GM12865 (cell line): ENCODE results near the gene SPRED1.
A peak's percentile ranks its signal among the peaks of the same experiment; 100 is the strongest.

Experiments
- DNase-seq: peaks from one replicate; pipeline ENCODE4 v3.0.0; 2010; ENCODE audit warnings: low read depth
- H3K4me3 ChIP-seq: 2 replicates; pipeline ENCODE4 v1.5.1; 2011; ENCODE audit warnings: mild to moderate bottlenecking, low read depth, low read length, control low read depth
- TF ChIP-seq, protein P1 (sequence below): IDR thresholded peaks from 2 replicates; pipeline ENCODE4 v1.5.1; 2011; ENCODE audit warnings: low read length, control low read depth, low read depth, inconsistent platforms; ENCODE audit not compliant: insufficient read depth; ENCODE audit errors: missing control alignments

Gene SPRED1

DNA sequence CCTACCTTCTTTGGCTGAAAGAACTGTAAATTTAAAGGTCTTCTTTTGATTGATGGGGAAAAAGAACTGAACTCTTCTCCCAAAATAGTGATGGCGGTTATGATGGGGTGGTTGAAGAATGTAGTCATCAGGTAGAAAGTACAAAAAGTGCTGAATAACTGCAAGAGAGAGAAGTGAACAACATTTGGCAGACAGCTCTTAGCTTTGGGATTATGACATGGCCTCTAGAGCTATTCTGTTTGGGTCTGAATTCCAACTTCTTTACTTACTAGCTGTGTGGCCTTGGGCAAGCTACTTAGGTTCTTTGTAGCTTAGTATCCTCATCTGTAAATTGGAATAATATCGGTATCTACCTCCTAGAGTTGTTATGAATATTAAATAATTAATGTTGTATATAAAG, 91.7 kb downstream of the SPRED1 start:
- no peak for DNase-seq
- H3K4me3 ChIP-seq: no peak overlapping the region
- TF ChIP-seq, protein P1, sequence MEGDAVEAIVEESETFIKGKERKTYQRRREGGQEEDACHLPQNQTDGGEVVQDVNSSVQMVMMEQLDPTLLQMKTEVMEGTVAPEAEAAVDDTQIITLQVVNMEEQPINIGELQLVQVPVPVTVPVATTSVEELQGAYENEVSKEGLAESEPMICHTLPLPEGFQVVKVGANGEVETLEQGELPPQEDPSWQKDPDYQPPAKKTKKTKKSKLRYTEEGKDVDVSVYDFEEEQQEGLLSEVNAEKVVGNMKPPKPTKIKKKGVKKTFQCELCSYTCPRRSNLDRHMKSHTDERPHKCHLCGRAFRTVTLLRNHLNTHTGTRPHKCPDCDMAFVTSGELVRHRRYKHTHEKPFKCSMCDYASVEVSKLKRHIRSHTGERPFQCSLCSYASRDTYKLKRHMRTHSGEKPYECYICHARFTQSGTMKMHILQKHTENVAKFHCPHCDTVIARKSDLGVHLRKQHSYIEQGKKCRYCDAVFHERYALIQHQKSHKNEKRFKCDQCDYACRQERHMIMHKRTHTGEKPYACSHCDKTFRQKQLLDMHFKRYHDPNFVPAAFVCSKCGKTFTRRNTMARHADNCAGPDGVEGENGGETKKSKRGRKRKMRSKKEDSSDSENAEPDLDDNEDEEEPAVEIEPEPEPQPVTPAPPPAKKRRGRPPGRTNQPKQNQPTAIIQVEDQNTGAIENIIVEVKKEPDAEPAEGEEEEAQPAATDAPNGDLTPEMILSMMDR: no peak

DNA sequence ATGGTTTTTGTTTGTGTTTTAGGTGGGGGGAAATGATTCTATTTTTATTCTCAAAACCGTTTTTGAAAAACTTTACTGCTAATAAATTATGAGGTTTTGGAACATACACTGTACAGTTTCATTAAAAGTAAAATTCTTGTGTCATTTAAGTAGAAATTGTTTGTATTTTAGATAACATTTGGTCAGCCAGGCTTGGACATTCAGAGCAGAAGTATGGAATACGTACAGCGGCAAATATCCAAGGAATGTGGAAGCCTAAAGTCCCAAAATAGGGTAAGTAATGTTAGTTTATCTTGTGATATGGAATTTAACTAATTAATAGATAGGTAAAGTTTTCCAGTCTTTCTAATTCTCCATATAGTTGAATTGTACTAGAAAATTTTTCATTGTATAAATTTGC, 96.6 kb downstream of the SPRED1 start:
- no peak overlapping the region for H3K4me3 ChIP-seq
- DNase-seq: no peak
- TF ChIP-seq, protein P1: no peak

DNA sequence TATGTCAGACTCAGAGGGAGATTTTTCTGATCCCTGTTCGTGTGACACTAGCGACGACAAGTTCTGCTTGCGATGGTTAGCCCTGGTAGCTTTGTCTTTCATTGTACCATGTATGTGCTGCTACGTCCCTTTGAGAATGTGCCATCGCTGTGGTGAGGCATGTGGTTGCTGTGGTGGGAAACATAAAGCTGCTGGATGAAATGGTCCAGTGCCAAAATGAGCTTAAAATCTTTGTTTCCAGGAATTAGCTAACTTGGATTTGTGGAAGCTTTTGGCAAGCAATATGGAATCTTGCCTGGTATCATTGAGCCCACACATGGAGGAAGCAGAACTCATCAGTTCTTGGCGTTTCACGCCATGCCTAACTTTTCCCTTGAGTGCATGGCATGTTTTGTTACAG, 98.8 kb downstream of the SPRED1 start:
- TF ChIP-seq, protein P1: no peak
- no peak overlapping the region for H3K4me3 ChIP-seq
- no peak for DNase-seq

DNA sequence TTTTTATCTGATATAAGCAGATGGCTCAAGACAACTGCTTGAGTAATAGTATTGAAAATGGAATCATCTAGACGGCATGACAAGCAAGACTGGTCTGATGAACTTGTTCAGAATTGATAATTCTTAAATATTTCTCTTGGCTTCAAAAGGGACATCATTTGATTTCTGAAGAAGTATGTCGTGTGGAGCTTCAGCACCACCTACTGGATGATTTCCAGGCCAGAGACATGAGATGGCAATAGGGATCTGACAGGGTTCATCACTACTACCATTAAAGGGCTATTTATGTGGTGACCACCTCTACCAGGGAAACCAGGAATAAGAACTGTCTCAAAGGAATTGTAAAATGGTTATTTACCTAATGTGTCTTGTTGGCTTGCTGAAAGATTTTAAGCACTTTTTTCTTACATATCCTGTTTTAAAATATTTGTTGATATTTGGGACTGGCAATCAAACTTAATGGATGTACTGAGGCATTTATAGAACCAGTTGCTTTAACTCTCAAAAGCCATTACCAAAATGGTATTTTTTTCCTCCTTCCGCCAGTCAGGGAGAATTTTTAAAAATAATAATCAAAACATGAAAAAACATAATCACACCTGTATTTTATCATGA, 101.8 kb downstream of the SPRED1 start:
- TF ChIP-seq, protein P1: peak; percentile 79
- DNase-seq: peak; percentile 81
- no peak overlapping the region for H3K4me3 ChIP-seq

DNA sequence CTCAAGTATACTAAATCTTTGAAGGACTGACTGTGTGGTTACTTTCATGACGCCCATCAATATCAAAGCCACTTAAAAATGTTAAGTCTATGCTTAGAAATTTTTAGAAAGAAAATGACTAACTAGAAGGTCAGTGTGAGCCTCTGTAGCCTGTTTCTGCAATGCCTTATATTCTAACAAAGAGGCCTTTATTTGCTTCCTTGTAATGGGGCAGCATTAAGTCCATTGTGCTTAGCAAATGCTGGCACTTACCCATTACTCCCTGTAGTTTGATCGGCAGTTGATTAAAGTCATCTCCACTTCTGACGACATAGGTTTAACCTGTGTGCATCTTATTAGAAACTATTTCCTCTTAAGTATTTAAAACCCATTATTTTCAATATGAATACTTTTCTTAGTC, 109.7 kb downstream of the SPRED1 start:
- TF ChIP-seq, protein P1: no peak
- no peak overlapping the region for H3K4me3 ChIP-seq
- no peak for DNase-seq

DNA sequence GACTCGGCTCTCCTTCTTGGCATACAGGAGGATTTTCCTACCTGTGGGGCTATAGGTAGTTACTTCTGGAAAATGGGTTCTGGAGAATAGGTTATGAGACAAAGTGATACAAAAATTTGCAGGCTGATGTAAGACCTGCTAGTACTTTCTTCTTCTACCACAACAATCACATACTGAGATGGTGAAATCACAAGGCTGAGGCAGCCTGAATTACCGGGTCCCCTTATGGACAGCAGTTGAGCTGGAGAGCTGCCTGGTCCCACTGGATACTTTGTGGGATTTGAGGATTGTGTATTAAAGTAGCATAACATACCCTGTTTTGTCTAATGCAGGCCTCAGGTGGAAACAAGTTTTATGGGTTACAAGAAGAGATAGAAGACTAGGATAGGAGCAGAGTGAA, 114.8 kb downstream of the SPRED1 start:
- no peak overlapping the region for H3K4me3 ChIP-seq

More for the DNA sequence above, 114.8 kb downstream of the SPRED1 start:
- TF ChIP-seq, protein P1: no peak
- DNase-seq: no peak
